ENCODE data around the gene MED25. TPM values are rescaled to one million over a fixed set of nuclear protein-coding genes. Genes with fewer than 3 reads are reported as not detected.

Gene MED25
- total RNA-seq, 5 donors from 2014 or later (not counting 1 experiment from before 2014, with no cell fraction given) = 46.0 to 64.1 (median 57.6) TPM

- DNase-seq (no peak), ATAC-seq (replicated peaks in 1 of 4) (no peak)
- H3K36me3 Mint-ChIP-seq = peaks cover 52% of the 10 kb centered on the region
- H3K27ac Mint-ChIP-seq = no peak overlapping the region
- peaks cover 22 to 67% of the 10 kb centered on the region in 2 donors for H3K36me3 ChIP-seq (ENCODE audit: control insufficient read depth in 2 of 2, extremely low read depth in 1 of 2, insufficient read depth in 1 of 2, low read length in 1 of 2)
- H3K4me1 ChIP-seq (ENCODE audit: control insufficient read depth in 1 of 2, extremely low read depth in 1 of 2, insufficient read depth in 2 of 2, low read length in 2 of 2) = no peaks in the 10 kb centered on the region
- ChIA-PET POLR2A (no interaction called here), CTCF (interaction anchor here in 1 of 2 donors (0.6 kb wide), 1 partner anchor 992 kb away, joined by 4 read pairs; no protein-coding TSS in a partner anchor)
- H3K4me3 ChIP-seq (ENCODE audit: control insufficient read depth in 1 of 2, extremely low read depth in 1 of 2, low read length in 1 of 2) = no peak overlapping the region
- H3K4me1 Mint-ChIP-seq = peaks cover 0 to 1% (median 0%) of the 10 kb centered on the region in 3 donors
- no peak overlapping the region for H3K4me3 Mint-ChIP-seq
- H3K9me3 Mint-ChIP-seq = no peaks in the 10 kb centered on the region
- no peaks in the 10 kb centered on the region for H3K27me3 Mint-ChIP-seq
- no peaks in the 10 kb centered on the region for H3K9me3 ChIP-seq
- H3K27me3 ChIP-seq (replicated peaks in 1 of 2; ENCODE audit: control insufficient read depth in 2 of 2, extremely low read depth in 1 of 2, insufficient read depth in 2 of 2, low read length in 1 of 2) = no peaks in the 10 kb centered on the region
- H3K27ac ChIP-seq (ENCODE audit: low read length) = no peak overlapping the region
- 98% methylated on average over 15 of the region's 20 CpGs for WGBS (ENCODE audit: insufficient coverage)
These were observed 18.3 kb downstream of the MED25 start for GRCh38 chr19:49836176-49837008.

GRCh38 chr19:49837009-49837310 is 18.9 kb downstream of the MED25 start:
- H3K36me3 Mint-ChIP-seq = peaks cover 47% of the 10 kb centered on the region
- POLR2A ChIA-PET = no interaction called here

GRCh38 chr19:49837425-49837824 is 19.3 kb downstream of the MED25 start:
- ATAC-seq (replicated peaks in 1 of 4) (no peak), DNase-seq (no peak)
- H3K36me3 Mint-ChIP-seq = peaks cover 43% of the 10 kb centered on the region
- no peak overlapping the region for H3K4me3 ChIP-seq (ENCODE audit: control insufficient read depth in 1 of 2, extremely low read depth in 1 of 2, low read length in 1 of 2)
- H3K4me3 Mint-ChIP-seq = no peak overlapping the region
- no peaks in the 10 kb centered on the region for H3K27me3 ChIP-seq (replicated peaks in 1 of 2; ENCODE audit: control insufficient read depth in 2 of 2, extremely low read depth in 1 of 2, insufficient read depth in 2 of 2, low read length in 1 of 2)
- WGBS (ENCODE audit: insufficient coverage) = 98% methylated on average over 9 of the region's 9 CpGs
- peaks cover 19 to 57% of the 10 kb centered on the region in 2 donors for H3K36me3 ChIP-seq (ENCODE audit: control insufficient read depth in 2 of 2, extremely low read depth in 1 of 2, insufficient read depth in 1 of 2, low read length in 1 of 2)
- H3K27me3 Mint-ChIP-seq = no peaks in the 10 kb centered on the region
- CTCF ChIA-PET = no interaction called here
- no peaks in the 10 kb centered on the region for H3K9me3 ChIP-seq
- H3K27ac ChIP-seq (ENCODE audit: low read length) = no peak overlapping the region
- POLR2A ChIA-PET = no interaction called here
- no peaks in the 10 kb centered on the region for H3K4me1 ChIP-seq (ENCODE audit: control insufficient read depth in 1 of 2, extremely low read depth in 1 of 2, insufficient read depth in 2 of 2, low read length in 2 of 2)
- no peak overlapping the region for H3K27ac Mint-ChIP-seq
- no peaks in the 10 kb centered on the region for H3K4me1 Mint-ChIP-seq
- no peaks in the 10 kb centered on the region for H3K9me3 Mint-ChIP-seq

More at GRCh38 chr19:49837009-49837310, 18.9 kb downstream of the MED25 start:
- H3K4me3 Mint-ChIP-seq = no peak overlapping the region
- H3K9me3 Mint-ChIP-seq = no peaks in the 10 kb centered on the region
- Histone ChIP-seq H3K36me3 (ENCODE audit: control insufficient read depth in 2 of 2, extremely low read depth in 1 of 2, insufficient read depth in 1 of 2, low read length in 1 of 2) (peaks cover 19 to 62% of the 10 kb centered on the region in 2 donors), H3K9me3 (no peaks in the 10 kb centered on the region), H3K27me3 (replicated peaks in 1 of 2; ENCODE audit: control insufficient read depth in 2 of 2, extremely low read depth in 1 of 2, insufficient read depth in 2 of 2, low read length in 1 of 2) (no peaks in the 10 kb centered on the region), H3K4me3 (ENCODE audit: control insufficient read depth in 1 of 2, extremely low read depth in 1 of 2, low read length in 1 of 2) (no peak overlapping the region), H3K4me1 (ENCODE audit: control insufficient read depth in 1 of 2, extremely low read depth in 1 of 2, insufficient read depth in 2 of 2, low read length in 2 of 2) (no peaks in the 10 kb centered on the region), H3K27ac (ENCODE audit: low read length) (no peak overlapping the region)
- no peaks in the 10 kb centered on the region for H3K27me3 Mint-ChIP-seq
- H3K27ac Mint-ChIP-seq = no peak overlapping the region
- no peak for DNase-seq
- CTCF ChIA-PET = interaction anchor here in 1 of 2 donors (0.6 kb wide), 1 partner anchor 992 kb away, joined by 4 read pairs; no protein-coding TSS in a partner anchor
- no peak for ATAC-seq (replicated peaks in 1 of 4)
- 93% methylated on average over 5 of the region's 5 CpGs for WGBS (ENCODE audit: insufficient coverage)
- peaks cover 0 to 1% (median 0%) of the 10 kb centered on the region in 3 donors for H3K4me1 Mint-ChIP-seq

- H3K4me3 Mint-ChIP-seq = no peak overlapping the region
- DNase-seq (no peak), ATAC-seq (replicated peaks in 1 of 4) (no peak)
- H3K27me3 Mint-ChIP-seq = no peaks in the 10 kb centered on the region
- CTCF ChIA-PET = no interaction called here
- no peak overlapping the region for H3K4me3 ChIP-seq (ENCODE audit: control insufficient read depth in 1 of 2, extremely low read depth in 1 of 2, low read length in 1 of 2)
- H3K4me1 Mint-ChIP-seq = no peaks in the 10 kb centered on the region
- peaks cover 15 to 42% of the 10 kb centered on the region in 2 donors for H3K36me3 ChIP-seq (ENCODE audit: control insufficient read depth in 2 of 2, extremely low read depth in 1 of 2, insufficient read depth in 1 of 2, low read length in 1 of 2)
- H3K36me3 Mint-ChIP-seq = peaks cover 33% of the 10 kb centered on the region
- H3K27ac Mint-ChIP-seq = no peak overlapping the region
- H3K9me3 ChIP-seq = no peaks in the 10 kb centered on the region
- no peaks in the 10 kb centered on the region for H3K27me3 ChIP-seq (replicated peaks in 1 of 2; ENCODE audit: control insufficient read depth in 2 of 2, extremely low read depth in 1 of 2, insufficient read depth in 2 of 2, low read length in 1 of 2)
- 98% methylated on average over 12 of the region's 18 CpGs for WGBS (ENCODE audit: insufficient coverage)
- POLR2A ChIA-PET = no interaction called here
- H3K27ac ChIP-seq (ENCODE audit: low read length) = no peak overlapping the region
- no peaks in the 10 kb centered on the region for H3K4me1 ChIP-seq (ENCODE audit: control insufficient read depth in 1 of 2, extremely low read depth in 1 of 2, insufficient read depth in 2 of 2, low read length in 2 of 2)
- H3K9me3 Mint-ChIP-seq = no peaks in the 10 kb centered on the region
These were observed 20.9 kb downstream of the MED25 start for GRCh38 chr19:49838885-49839588.

GRCh38 chr19:49839713-49840112 is 21.6 kb downstream of the MED25 start:
- Mint-ChIP-seq H3K27me3 (no peaks in the 10 kb centered on the region), H3K36me3 (peaks cover 31% of the 10 kb centered on the region), H3K4me3 (no peak overlapping the region), H3K9me3 (no peaks in the 10 kb centered on the region), H3K27ac (no peak overlapping the region), H3K4me1 (no peaks in the 10 kb centered on the region)
- no peaks in the 10 kb centered on the region for H3K9me3 ChIP-seq
- no peak overlapping the region for H3K27ac ChIP-seq (ENCODE audit: low read length)
- DNase-seq (no peak), ATAC-seq (replicated peaks in 1 of 4) (no peak)
- H3K36me3 ChIP-seq (ENCODE audit: control insufficient read depth in 2 of 2, extremely low read depth in 1 of 2, insufficient read depth in 1 of 2, low read length in 1 of 2) = peaks cover 12 to 36% of the 10 kb centered on the region in 2 donors
- no peaks in the 10 kb centered on the region for H3K27me3 ChIP-seq (replicated peaks in 1 of 2; ENCODE audit: control insufficient read depth in 2 of 2, extremely low read depth in 1 of 2, insufficient read depth in 2 of 2, low read length in 1 of 2)
- no peak overlapping the region for H3K4me3 ChIP-seq (ENCODE audit: control insufficient read depth in 1 of 2, extremely low read depth in 1 of 2, low read length in 1 of 2)
- H3K4me1 ChIP-seq (ENCODE audit: control insufficient read depth in 1 of 2, extremely low read depth in 1 of 2, insufficient read depth in 2 of 2, low read length in 2 of 2) = no peaks in the 10 kb centered on the region
- CTCF ChIA-PET = no interaction called here
- POLR2A ChIA-PET = no interaction called here
- 100% methylated on average over 3 of the region's 11 CpGs for WGBS (ENCODE audit: insufficient coverage)

GRCh38 chr19:49840321-49840720 is 22.2 kb downstream of the MED25 start:
- POLR2A ChIA-PET = no interaction called here
- DNase-seq (no peak), ATAC-seq (replicated peaks in 1 of 4) (no peak)
- no peaks in the 10 kb centered on the region for H3K9me3 ChIP-seq
- Mint-ChIP-seq H3K4me1 (no peaks in the 10 kb centered on the region), H3K9me3 (no peaks in the 10 kb centered on the region), H3K27ac (no peak overlapping the region), H3K4me3 (no peak overlapping the region), H3K36me3 (peaks cover 25% of the 10 kb centered on the region), H3K27me3 (no peaks in the 10 kb centered on the region)
- 83% methylated on average over 3 of the region's 11 CpGs for WGBS (ENCODE audit: insufficient coverage)
- no peak overlapping the region for H3K27ac ChIP-seq (ENCODE audit: low read length)
- peaks cover 8 to 31% of the 10 kb centered on the region in 2 donors for H3K36me3 ChIP-seq (ENCODE audit: control insufficient read depth in 2 of 2, extremely low read depth in 1 of 2, insufficient read depth in 1 of 2, low read length in 1 of 2)
- CTCF ChIA-PET = no interaction called here
- H3K4me1 ChIP-seq (ENCODE audit: control insufficient read depth in 1 of 2, extremely low read depth in 1 of 2, insufficient read depth in 2 of 2, low read length in 2 of 2) = no peaks in the 10 kb centered on the region
- no peak overlapping the region for H3K4me3 ChIP-seq (ENCODE audit: control insufficient read depth in 1 of 2, extremely low read depth in 1 of 2, low read length in 1 of 2)
- H3K27me3 ChIP-seq (replicated peaks in 1 of 2; ENCODE audit: control insufficient read depth in 2 of 2, extremely low read depth in 1 of 2, insufficient read depth in 2 of 2, low read length in 1 of 2) = no peaks in the 10 kb centered on the region

Data from T-cell (primary cell).